H1 (cell line): Measurements from ENCODE around the gene JAG2.

Experiments used
- CEBPB ChIP-seq: IDR thresholded peaks from 2 replicates; pipeline ENCODE4 v1.6.1; 2012; ENCODE audit warnings: low read depth, low read length
- CREB1 ChIP-seq: IDR thresholded peaks from 2 replicates; pipeline ENCODE4 v1.6.1; 2012; ENCODE audit warnings: inconsistent platforms
- EP300 ChIP-seq, 2 experiments: IDR thresholded peaks; 1 replicate in 1 of 2; 2 replicates in 1 of 2; pipeline ENCODE4 v1.6.1; 2011 to 2012; ENCODE audit warnings: low read depth in 2 of 2, low read length in 2 of 2, mild to moderate bottlenecking in 2 of 2, borderline replicate concordance in 1 of 2, inconsistent platforms in 1 of 2, moderate library complexity in 1 of 2
- HDAC6 ChIP-seq: IDR thresholded peaks from one replicate; pipeline ENCODE4 v1.7.1; 2012; ENCODE audit warnings: low read depth, mild to moderate bottlenecking, inconsistent platforms, low read length, moderate library complexity
- MAFK ChIP-seq: IDR thresholded peaks from 2 replicates; pipeline ENCODE4 v1.6.1; 2012; ENCODE audit warnings: low read depth, mild to moderate bottlenecking, improper control_type of control experiment, low read length
- SIX5 ChIP-seq: IDR thresholded peaks from 2 replicates; pipeline ENCODE4 v1.6.1; 2011; ENCODE audit warnings: mild to moderate bottlenecking, low read depth, low read length
- TF ChIP-seq, protein P1 (sequence below), 3 experiments: IDR thresholded peaks; 1 replicate in 2 of 3; 2 replicates in 1 of 3; pipeline versions ENCODE4 v1.5.1 to v1.6.1; 2011; ENCODE audit warnings: low read length in 3 of 3, mild to moderate bottlenecking in 3 of 3, inconsistent platforms in 2 of 3, low read depth in 1 of 3, moderate library complexity in 1 of 3; ENCODE audit not compliant: insufficient read depth in 1 of 3; ENCODE audit errors: control extremely low read depth in 1 of 3
- TF ChIP-seq, protein P2 (sequence below): IDR thresholded peaks from 2 replicates; pipeline ENCODE4 v1.6.1; 2011; ENCODE audit warnings: low read length, improper control_type of control experiment

DNA sequence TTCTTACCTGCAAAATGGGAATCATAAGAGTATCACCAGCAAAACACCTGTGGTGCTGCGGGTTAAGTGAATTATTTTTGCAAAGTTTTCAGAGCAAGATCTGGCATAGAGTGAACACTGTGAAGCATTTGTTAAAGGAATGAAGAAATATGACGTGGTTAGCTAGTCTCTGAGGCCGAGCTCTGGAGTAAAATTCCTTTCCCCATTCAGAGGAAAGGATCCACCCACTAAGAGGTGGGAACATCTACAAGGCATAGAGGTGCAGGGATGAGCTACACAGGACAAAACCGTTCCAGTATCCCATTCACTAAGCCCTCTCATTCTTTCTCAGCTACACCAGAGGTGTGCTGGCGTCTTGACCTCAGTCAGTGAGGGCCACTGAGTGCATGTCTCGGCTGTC lies 48.5 kb downstream of the JAG2 start:
- TF ChIP-seq MAFK (no peak), CEBPB (no peak), CREB1 (no peak), HDAC6 (no peak), EP300 (IDR thresholded peaks at IDR 0.05; ENCODE audit: borderline replicate concordance in 1 of 2, low read depth in 2 of 2, low read length in 2 of 2) (no peak), SIX5 (no peak)
- TF ChIP-seq, protein P1, sequence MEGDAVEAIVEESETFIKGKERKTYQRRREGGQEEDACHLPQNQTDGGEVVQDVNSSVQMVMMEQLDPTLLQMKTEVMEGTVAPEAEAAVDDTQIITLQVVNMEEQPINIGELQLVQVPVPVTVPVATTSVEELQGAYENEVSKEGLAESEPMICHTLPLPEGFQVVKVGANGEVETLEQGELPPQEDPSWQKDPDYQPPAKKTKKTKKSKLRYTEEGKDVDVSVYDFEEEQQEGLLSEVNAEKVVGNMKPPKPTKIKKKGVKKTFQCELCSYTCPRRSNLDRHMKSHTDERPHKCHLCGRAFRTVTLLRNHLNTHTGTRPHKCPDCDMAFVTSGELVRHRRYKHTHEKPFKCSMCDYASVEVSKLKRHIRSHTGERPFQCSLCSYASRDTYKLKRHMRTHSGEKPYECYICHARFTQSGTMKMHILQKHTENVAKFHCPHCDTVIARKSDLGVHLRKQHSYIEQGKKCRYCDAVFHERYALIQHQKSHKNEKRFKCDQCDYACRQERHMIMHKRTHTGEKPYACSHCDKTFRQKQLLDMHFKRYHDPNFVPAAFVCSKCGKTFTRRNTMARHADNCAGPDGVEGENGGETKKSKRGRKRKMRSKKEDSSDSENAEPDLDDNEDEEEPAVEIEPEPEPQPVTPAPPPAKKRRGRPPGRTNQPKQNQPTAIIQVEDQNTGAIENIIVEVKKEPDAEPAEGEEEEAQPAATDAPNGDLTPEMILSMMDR (IDR thresholded peaks at IDR 0.05; ENCODE audit: control extremely low read depth in 1 of 3, insufficient read depth in 1 of 3, low read depth in 1 of 3, low read length in 3 of 3): no peak
- TF ChIP-seq, protein P2, sequence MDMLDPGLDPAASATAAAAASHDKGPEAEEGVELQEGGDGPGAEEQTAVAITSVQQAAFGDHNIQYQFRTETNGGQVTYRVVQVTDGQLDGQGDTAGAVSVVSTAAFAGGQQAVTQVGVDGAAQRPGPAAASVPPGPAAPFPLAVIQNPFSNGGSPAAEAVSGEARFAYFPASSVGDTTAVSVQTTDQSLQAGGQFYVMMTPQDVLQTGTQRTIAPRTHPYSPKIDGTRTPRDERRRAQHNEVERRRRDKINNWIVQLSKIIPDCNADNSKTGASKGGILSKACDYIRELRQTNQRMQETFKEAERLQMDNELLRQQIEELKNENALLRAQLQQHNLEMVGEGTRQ: no peak
